GM10266 (cell line): ENCODE data around the gene PDE1C.

Experiments
- DNase-seq: peaks from one replicate; pipeline ENCODE4 v3.0.0; 2012; ENCODE audit errors: extremely low spot score
- TF ChIP-seq, protein P1 (sequence below): IDR thresholded peaks from 2 replicates; pipeline ENCODE4 v1.5.1; 2012; ENCODE audit warnings: mild to moderate bottlenecking, low read depth; ENCODE audit not compliant: control insufficient read depth, insufficient read depth; ENCODE audit errors: missing control alignments

The PDE1C gene

DNA sequence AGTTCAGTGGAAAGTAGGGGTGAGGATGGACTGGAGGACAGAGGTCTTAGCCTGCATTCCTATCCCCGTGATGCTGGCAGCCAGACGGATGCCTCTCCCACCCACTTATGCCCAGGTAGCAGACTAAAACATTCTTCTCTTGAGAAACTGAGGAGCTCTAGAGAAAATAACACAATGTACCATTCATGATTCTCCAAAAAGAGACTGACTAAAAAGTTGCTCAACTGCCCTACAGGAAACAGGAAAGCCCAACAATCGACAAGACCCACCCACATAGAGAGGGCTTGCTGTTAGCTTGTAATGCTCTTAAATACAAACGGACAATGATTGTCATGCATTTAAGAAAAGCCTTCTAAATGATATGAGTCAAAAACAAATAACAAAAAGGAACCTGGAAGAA lies 33.2 kb upstream of the PDE1C start:
- TF ChIP-seq, protein P1, sequence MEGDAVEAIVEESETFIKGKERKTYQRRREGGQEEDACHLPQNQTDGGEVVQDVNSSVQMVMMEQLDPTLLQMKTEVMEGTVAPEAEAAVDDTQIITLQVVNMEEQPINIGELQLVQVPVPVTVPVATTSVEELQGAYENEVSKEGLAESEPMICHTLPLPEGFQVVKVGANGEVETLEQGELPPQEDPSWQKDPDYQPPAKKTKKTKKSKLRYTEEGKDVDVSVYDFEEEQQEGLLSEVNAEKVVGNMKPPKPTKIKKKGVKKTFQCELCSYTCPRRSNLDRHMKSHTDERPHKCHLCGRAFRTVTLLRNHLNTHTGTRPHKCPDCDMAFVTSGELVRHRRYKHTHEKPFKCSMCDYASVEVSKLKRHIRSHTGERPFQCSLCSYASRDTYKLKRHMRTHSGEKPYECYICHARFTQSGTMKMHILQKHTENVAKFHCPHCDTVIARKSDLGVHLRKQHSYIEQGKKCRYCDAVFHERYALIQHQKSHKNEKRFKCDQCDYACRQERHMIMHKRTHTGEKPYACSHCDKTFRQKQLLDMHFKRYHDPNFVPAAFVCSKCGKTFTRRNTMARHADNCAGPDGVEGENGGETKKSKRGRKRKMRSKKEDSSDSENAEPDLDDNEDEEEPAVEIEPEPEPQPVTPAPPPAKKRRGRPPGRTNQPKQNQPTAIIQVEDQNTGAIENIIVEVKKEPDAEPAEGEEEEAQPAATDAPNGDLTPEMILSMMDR, result no peak
- DNase-seq, result no peak

DNA sequence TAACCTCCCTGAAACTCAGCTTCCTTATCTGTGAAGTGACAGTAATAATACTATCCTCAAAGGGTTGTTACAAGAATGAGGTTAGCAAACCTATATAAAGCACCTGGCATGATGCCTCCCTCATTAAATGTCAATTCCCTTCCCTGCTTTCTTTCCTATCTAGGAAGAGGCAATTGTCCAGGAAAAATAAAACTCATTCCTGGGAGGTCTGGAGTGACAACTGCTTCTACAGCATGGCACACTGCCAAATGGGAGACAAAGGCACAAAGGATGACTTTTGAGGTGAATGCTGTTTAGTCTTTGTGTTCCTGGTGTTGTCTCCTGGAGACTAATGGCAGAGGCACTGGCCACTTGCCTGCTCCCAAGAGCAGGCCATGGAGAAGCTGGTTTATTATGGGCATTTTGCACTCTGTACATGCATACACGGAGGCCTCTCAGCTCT lies 32.2 kb upstream of the PDE1C start:
- DNase-seq, result no peak
- TF ChIP-seq, protein P1, result no peak

DNA sequence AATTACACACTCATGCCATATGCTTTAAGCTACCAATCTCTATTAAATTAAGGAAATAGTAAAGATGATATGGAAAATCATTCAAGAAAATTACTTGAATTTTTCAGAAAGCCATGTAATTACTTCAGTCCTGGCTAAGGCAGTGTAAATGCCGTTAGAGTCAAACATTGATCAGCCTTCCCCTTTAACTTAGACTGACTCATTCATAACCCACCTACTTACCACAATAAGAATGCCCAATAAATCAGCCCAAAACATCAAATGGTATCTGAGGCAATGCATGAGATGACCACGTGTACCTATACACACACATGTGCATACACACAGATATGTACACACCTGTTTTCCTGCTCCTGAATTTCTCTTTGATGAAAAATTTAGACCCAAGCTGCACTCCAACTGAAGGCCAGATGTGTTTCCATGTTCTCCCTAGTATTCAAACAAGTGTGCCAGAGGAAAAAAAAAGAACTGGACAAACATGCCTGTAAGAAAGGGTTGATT lies 30.2 kb upstream of the PDE1C start:
- no peak for DNase-seq
- TF ChIP-seq, protein P1, result no peak

DNA sequence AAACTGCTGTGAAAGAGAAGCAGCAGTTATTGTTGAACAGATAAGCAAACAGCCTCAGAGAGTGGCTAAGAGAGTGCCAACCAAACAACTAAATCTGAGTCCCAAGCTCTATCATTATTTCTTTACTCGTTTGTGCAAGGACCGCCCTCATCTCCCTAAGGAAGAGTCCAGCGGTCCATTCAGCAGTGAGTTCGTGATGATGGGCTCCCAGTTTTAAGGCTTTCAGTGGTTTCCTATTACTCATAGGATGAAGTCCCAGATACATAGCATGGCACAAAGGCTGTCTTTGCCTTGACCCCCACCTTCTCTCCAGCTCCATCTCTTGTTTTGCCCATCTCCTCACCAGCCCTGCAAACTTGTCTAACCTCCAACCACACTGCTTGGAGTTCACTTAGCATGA lies 24.3 kb upstream of the PDE1C start:
- DNase-seq, result no peak

DNA sequence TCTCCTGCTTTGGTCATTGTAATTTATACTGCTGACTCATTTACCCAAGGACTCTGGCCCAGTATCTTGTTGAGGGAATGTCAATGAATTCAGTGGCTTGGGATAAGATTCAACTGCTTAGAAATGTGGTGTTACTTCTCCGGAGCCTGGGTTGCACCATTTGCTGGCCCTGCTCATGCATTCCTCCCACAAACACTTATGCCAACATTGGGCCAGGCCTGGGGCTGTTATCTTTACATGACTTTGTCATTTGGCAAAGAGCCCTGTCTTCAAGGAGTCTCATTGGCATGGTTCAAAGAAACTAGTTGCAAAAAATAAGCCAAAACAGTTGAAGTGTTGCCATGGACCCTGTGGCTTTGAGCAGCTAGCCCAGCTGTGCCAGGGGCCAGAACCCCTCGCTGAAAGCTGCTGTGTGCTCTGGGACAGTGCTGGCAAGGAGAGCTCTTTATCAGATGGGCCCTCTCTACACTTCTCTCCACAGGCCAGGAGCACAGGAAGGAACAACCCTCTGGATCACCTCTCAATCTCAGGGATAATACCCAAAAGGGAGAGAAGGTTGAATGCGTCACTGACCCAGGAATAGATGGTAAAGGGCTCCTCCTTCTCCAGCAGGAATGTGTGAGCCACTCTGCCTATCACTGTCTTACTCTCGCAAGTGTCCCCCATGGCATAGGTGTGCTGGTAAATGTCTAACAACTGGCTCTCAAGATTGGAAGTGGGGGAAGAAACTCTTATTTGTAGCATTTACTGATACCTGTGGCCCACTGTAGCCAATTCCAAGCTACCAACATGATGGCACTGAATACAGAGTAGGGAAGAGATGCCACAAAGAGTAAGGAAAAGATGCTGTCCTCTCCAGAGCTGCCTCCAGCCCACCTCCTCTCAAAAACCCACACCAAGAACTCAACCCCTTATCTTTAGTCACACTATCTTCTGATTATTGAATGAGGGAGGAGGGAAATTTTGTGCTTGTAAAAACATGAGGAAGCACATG lies 23.5 kb upstream of the PDE1C start:
- TF ChIP-seq, protein P1, result no peak
- DNase-seq, result no peak

More for the DNA sequence above, 24.3 kb upstream of the PDE1C start:
- TF ChIP-seq, protein P1, result no peak

DNA sequence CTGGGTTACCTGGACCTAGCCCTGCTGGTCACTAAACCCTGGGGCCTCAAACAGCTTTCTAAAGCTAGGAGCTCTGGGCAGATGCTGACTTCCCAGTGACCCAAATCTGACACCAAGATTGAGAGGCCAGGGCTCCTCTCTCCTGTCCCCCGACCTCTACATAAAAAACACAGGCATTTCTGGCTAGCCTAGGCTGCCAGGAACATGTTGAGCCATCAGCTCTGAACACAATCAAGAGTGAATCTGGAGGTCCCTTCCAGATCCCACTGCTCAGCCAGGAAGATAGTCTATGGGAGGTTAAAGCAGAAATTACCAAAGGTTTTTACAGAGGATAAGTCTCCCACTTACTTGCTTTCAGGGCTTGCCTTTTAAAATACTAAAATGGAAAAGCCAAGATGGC lies 22.1 kb upstream of the PDE1C start:
- TF ChIP-seq, protein P1, result no peak
- no peak for DNase-seq
